ENCODE data around the gene RAI1.

Gene RAI1

DNA sequence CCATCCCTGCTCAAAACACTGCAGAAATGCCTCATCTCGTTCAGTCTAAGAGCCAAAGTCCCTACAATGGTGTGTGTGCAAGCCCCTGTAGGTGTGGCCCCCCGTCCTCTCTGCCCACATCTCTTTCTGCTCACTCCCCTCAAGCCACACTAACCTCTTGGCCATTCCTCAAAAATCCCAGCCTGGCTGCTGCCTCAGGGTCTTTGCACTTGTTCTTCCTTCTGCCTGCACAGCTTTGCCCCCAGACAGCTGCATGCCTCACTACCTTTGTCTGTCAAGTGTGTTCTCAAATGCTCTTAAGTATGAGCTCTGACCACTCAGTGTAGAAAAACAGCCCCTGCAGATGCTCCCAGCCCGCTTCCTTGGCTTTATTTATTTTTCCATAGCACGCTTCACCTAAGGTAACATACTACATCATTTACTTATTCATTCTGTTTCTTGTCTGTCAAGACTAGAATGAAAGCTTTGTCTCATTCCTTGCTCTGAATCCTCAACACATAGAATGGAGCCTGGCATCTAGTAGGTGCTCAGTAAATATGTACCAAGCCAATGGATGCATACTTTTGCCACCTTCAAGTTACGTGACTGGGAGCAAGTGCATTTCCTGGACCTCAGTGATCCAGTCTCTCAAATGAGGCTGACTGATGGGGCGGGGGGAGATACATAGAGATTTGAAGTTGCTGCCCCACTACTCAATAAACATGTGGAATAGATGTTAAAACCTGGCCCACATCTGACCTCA lies 38.1 kb downstream of the RAI1 start:
- TF ChIP-seq GATA1 (IDR thresholded peaks at IDR 0.05; ENCODE audit: low read depth, low read length) (no peak), POLR2A (IDR thresholded peaks at IDR 0.05; ENCODE audit: low read length) (no peak)
- no peak for DNase-seq

DNA sequence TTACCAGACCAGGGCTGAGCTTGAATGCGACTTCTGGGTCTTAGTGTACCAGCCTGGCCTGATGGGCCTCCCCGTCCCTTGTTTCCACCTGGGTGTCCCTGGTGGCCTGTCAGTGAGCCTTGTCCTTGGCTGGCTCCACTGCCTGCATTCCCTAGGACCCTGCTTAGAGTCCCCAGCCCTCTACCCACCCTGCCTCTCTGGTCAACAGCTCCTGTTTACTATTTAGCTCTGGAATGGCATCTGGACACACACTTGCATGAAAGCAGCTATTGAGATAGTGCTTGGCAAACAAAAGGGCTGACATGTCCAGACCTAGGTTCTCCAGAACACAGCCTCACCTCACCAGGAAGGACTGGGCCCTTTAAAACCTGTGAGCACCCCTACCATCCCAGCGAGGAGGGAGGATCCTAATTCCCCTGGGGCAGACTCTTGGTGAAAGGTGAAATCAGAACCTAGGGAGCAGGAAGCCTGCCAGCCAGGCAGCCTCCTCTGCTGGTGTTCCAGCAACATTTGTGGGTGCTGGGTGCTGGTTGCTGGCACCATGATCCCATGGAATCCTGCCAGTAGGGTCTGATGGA lies 38.8 kb downstream of the RAI1 start:
- TF ChIP-seq POLR2A (IDR thresholded peaks at IDR 0.05; ENCODE audit: low read length) = no peak
- no peak for TF ChIP-seq GATA1 (IDR thresholded peaks at IDR 0.05; ENCODE audit: low read depth, low read length)
- DNase-seq = no peak

DNA sequence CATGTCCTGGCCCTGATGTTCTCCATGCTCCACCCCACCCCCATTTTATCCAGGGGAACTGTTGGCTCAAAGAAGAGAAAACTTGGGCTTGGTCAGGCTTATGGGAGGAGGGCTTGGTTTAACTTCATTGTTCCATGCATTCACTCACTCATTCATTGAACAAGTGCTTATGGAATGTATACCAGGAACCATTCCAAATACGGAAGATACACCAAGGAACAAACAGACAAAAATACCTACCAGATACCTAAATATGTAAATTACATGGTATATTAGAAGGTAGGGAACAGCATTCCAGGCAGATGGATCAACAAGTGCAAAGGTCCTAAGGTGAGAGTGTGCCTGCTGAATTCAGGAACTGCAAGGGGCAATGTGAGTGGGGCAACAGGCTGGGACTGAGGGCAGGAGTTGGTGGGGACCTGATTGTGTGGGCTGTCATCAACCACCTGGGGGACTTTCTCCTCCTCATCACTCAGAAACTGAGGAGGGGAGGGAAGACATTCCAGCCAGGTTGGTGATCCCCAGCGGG lies 39.9 kb downstream of the RAI1 start:
- no peak for DNase-seq
- no peak for TF ChIP-seq POLR2A (IDR thresholded peaks at IDR 0.05; ENCODE audit: low read length)
- no peak for TF ChIP-seq GATA1 (IDR thresholded peaks at IDR 0.05; ENCODE audit: low read depth, low read length)

DNA sequence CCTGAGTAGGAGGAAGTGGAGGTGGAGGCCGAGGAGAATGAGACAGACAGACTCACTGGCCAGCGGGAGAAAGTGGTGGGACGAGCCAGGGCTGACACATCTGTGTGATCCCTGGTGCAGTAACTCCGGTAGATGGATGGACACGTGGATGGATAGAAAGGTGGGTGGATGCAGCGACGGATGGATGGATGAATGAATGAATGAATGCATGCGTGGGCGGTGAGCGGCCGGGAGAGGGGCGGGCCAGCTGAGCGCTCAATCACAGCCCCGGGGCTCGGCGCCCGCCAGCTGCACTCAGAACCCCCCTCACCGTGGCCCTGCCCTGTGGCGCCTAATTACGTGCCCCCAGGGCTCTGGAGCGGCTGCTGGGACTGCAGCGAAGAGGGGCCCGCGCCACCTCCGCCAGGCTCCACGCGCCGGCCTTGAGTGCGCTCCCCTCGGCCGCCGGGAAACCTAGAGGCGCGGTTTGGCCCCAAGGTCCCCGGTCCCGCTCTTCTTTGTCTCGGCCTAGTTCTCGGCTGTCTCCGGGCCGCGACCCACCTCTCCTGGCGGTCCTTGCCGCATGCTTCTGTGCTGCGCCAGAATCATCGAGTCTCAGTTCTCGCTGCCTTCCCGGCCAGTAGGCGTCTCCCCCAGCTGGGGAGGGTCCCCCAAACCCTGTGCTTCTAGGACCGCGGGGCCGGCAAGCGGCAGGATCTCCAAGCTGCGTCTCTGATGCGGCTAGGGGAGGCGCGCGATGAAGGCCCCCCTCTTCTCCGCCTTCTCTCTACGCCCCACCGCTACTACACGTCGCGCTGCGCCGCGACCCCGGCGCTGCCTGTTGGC lies 41.0 kb downstream of the RAI1 start:
- TF ChIP-seq POLR2A (IDR thresholded peaks at IDR 0.05; ENCODE audit: low read length) (no peak), GATA1 (IDR thresholded peaks at IDR 0.05; ENCODE audit: low read depth, low read length) (no peak)
- no peak for DNase-seq

DNA sequence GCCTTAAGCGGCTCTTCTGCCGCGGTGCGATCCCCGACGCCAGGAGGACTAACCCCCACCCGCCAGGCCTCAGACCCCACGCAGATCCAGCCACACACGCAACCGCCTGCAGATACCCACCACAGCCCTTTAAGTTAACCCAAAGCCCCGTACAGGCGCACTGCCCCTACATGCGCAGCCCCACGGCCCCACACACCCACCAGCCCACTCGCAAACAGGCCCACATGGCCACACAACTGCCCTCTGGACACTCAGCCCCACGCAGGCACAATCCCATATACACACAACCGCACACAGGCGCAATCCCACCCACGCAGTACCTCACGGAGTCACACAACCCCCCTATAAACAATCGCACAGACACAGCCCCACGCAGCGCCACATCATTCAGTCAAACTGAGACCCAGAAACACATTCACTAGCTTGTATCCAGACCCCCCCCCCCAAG lies 41.7 kb downstream of the RAI1 start:
- no peak for DNase-seq
- TF ChIP-seq GATA1 (IDR thresholded peaks at IDR 0.05; ENCODE audit: low read depth, low read length) (no peak), POLR2A (IDR thresholded peaks at IDR 0.05; ENCODE audit: low read length) (no peak)

DNA sequence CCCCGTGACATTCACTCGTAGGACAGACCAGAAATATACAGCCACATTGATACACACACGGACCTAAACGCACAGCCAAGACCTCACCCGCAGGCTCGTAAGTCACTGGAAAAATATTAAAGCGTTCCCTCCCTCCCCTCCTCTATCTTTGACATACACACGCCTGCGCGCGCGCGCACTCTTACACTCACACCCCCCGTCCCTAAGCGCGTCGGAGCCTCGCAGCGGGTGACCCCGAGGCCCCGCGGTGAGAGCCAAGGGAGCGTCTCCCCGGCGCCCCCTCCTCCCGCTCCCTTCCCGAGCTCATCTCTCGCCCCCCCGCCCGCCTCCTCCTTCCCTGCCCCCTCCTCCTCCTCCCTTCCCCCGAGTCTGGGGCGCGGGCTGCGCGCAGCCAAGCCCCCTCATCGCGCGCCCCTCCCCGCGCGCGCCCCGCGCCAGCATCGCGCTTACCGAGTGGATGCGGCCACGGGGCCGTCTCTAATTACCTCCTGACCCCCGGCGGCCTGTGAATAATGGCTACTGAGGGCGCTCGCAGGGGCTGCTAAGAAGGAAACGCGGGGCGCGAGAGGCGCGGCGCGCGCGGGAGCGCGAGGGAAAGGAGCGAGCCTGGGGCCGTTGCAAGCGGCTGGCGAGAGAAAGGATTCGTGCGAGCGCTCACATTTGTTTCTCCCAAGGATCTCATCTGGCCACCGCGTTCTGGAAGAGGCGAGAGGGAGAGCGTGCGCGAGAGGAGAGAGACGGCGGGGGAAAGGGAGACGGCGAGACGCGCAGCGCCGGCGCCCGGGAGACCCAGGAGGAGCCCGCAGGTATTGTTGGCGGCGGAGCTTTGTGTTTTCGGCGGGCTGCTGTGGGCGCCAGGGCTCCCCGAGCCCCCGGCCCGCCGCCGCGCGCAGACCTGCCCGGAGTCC lies 42.4 kb downstream of the RAI1 start:
- peak; percentile 65 to 83 for DNase-seq
- no peak for TF ChIP-seq POLR2A (IDR thresholded peaks at IDR 0.05; ENCODE audit: low read length)
- no peak for TF ChIP-seq GATA1 (IDR thresholded peaks at IDR 0.05; ENCODE audit: low read depth, low read length)

DNA sequence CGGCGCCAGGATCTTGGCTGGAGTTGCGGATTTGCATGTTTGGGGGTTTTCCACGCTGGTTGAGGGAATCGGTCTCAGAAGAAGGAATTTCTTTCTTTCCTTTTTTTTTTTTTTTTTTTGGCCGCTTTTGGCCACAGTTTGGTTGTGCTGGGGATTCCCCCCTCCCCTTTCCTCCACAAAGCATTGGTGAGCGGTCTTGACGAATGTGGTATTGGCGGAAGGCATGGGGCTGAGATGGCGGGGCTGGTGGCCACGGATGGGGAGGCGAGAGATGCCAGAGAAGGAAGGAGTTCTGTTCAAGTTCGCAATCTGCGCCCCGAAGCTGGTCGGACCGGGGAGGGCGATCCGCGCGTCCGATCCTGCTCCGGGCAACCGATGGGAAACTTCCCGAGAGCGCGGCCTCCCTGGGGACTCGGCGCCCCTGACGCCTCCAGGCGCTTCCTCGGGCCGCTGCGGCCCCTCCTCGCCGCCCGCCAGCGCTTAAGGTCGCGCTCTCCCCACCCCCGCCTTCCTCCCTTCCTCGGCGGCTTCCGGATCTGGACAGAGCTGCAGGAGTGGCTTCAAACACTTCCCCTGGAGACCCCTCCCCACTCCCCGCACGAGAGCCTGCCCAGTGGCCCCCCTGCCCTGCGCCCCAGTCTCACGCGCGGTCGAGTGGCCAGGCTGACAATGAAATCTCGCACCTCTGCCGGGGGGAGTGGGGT lies 43.2 kb downstream of the RAI1 start:
- DNase-seq = peak in 1 of 2 experiments; percentile 25
- no peak for TF ChIP-seq GATA1 (IDR thresholded peaks at IDR 0.05; ENCODE audit: low read depth, low read length)
- TF ChIP-seq POLR2A (IDR thresholded peaks at IDR 0.05; ENCODE audit: low read length) = no peak

DNA sequence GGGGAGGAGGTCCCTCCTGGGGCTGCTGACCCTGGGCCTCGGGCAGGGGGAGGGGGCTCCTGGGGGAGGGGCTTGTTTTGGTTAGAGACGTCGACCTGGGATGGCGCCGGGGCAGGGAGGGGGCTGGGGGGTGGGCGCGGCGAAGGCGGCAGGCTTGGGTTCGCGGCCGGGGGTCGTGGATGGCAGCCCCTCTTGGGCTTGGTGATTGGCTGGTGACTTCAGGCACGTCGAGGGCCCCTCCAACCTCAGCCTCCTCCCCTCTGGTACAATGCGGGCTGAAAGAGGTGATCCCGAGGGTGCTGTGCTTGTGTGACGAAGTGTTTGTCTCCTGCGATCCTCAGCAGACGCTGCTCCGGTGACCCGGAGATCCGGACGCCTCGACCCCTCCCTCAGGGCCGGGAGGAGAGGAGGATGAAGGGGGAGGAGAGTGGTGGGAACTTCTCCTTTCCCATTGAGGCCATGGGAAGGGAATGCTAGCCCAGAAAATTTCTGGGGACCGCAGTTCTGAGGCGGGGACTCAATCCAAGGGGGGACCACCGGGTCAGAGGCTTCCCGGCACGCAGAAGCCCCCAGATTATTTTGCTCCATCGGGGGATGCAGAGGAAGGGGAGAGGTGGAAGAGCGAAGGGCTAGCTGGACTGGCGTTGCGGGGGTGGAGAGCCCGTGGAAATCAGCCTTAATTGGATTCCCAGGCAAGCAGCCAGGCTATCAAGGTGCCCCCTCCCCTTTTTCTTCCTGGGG lies 43.9 kb downstream of the RAI1 start:
- TF ChIP-seq POLR2A (IDR thresholded peaks at IDR 0.05; ENCODE audit: low read length) = no peak
- no peak for TF ChIP-seq GATA1 (IDR thresholded peaks at IDR 0.05; ENCODE audit: low read depth, low read length)
- no peak for DNase-seq

GRCh38 chr17:17725752-17726457 lies 44.6 kb downstream of the RAI1 start:
- TF ChIP-seq GATA1 (IDR thresholded peaks at IDR 0.05; ENCODE audit: low read depth, low read length) = no peak
- no peak for TF ChIP-seq POLR2A (IDR thresholded peaks at IDR 0.05; ENCODE audit: low read length)
- no peak for DNase-seq

- DNase-seq = no peak
- no peak for TF ChIP-seq POLR2A (IDR thresholded peaks at IDR 0.05; ENCODE audit: low read length)
- no peak for TF ChIP-seq GATA1 (IDR thresholded peaks at IDR 0.05; ENCODE audit: low read depth, low read length)
Observed at GRCh38 chr17:17726458-17727060, 45.3 kb downstream of the RAI1 start.

DNA sequence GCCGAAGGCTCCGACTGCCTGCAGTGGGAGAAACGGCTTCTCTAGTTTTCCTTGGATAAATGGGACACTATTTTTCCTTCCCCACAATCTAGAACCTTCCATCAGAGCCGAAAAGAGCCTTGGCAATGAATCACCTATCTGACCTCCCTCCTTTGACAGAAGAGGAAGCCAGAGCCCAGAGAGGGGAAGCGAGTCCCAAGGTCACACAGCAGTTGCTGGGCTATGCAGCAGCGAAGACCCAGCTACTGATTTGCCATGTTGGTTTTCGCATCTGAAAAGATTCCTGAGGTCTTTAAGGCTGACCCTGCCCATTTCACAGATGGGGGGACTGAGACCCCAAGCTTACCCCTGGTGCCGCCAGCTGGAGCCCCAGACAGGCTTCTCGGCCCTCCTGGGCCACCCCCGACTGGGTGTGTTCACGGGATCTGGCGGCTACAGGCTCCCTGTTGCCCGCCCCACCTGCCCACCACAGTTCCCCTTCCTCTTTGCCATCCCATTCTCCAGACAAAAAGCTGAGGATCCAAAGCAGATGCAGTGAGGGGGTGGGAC lies 45.9 kb downstream of the RAI1 start:
- no peak for DNase-seq
- TF ChIP-seq POLR2A (IDR thresholded peaks at IDR 0.05; ENCODE audit: low read length) (no peak), GATA1 (IDR thresholded peaks at IDR 0.05; ENCODE audit: low read depth, low read length) (no peak)

Data from erythroblast (primary cell).